Measurements from ENCODE around the gene ACTR3. TPM values are rescaled to one million over a fixed set of nuclear protein-coding genes. Genes with fewer than 3 reads are reported as not detected.

The ACTR3 gene
- total and polyA plus RNA-seq, 11 donors: 15.3 to 238 (median 115) TPM

DNA sequence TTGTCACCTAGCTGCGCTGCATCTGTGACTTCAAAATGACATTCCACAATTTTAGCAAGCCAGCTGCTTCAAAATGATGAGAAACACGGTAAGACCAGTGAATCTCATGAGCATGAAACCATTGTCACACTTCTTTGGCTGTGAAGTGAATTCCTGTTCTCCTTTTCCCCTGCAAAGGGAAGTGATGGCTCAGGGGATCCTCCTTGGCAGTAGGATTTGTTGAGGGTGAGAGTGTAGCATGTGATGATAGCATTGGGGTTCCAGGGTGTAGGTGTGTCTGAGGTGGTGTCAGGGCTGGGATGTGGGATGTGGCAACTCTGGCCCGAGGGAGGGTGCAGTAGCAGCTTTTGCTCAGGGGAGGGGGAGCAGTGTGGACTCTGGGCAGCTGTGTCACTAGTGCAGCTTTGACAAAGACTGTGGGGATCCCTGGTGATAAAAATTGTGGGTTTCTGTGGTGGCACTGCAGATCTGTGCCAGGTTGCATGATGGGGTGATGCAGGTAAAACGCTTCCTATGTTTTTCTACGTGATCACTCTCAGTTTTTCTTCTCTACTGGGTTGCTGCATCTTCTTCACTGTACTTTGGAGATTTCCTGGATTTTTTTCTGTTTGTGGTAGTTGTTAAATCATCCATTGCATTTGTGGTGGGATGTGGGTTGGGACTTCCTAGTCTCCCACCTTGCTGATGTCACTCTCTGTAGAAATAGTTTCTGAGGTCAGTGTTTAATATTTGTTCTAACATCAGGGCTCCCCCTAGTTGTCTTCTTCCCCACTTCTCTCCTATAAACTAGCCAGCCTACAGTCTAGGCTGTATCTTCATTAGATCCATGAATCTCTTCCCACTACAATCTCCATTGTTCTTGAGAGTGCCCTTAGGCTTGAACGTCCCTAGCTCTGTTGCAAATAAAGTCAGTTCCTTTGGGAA is 107.0 kb downstream of the ACTR3 start:
- intact Hi-C loops (cut with DNase I): no loop called here
- Histone ChIP-seq H3K9me3 (no peaks in the 10 kb centered on the region), H3K4me3 (no peak overlapping the region), H3K27me3 (no peaks in the 10 kb centered on the region), H3K27ac (no peak overlapping the region), H3K36me3 (no peaks in the 10 kb centered on the region), H3K4me1 (no peaks in the 10 kb centered on the region)
- no peak for DNase-seq
- ATAC-seq: no peak
- 64 to 79% (median 68%) methylated on average over 6 of the region's 6 CpGs for WGBS, 4 donors
- no peak for TF ChIP-seq POLR2A (IDR thresholded peaks at IDR 0.05)
- TF ChIP-seq, protein P1, sequence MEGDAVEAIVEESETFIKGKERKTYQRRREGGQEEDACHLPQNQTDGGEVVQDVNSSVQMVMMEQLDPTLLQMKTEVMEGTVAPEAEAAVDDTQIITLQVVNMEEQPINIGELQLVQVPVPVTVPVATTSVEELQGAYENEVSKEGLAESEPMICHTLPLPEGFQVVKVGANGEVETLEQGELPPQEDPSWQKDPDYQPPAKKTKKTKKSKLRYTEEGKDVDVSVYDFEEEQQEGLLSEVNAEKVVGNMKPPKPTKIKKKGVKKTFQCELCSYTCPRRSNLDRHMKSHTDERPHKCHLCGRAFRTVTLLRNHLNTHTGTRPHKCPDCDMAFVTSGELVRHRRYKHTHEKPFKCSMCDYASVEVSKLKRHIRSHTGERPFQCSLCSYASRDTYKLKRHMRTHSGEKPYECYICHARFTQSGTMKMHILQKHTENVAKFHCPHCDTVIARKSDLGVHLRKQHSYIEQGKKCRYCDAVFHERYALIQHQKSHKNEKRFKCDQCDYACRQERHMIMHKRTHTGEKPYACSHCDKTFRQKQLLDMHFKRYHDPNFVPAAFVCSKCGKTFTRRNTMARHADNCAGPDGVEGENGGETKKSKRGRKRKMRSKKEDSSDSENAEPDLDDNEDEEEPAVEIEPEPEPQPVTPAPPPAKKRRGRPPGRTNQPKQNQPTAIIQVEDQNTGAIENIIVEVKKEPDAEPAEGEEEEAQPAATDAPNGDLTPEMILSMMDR (IDR thresholded peaks at IDR 0.05): no peak

DNA sequence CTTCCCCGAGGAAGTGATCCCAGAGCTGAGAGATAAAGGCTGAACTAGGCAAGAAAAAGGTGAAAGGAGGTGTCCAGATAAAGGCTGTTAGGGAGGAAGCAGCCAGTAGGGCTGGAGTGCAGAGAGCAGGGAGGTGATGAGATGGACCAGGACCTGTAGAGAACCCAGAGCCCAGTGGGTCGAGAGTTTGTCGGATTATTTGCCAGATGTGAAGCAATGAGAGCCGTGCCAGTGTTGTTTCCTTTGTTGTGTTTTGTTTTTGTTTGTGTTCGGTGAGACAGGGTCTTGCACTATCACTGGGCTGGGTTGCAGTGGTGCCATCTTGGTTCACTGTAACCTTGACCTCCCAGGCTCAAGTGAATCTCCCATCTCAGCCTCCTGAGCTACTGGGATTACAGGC is 111.3 kb downstream of the ACTR3 start:
- Histone ChIP-seq H3K4me3 (no peak overlapping the region), H3K4me1 (no peaks in the 10 kb centered on the region), H3K9me3 (no peaks in the 10 kb centered on the region), H3K27me3 (no peaks in the 10 kb centered on the region), H3K27ac (no peak overlapping the region), H3K36me3 (no peaks in the 10 kb centered on the region)
- 47 to 65% (median 61%) methylated on average over 5 of the region's 5 CpGs for WGBS, 4 donors
- TF ChIP-seq POLR2A (IDR thresholded peaks at IDR 0.05): no peak
- TF ChIP-seq, protein P1 (IDR thresholded peaks at IDR 0.05): no peak
- DNase-seq (no peak), ATAC-seq (no peak)
- intact Hi-C loops (cut with DNase I): no loop called here

DNA sequence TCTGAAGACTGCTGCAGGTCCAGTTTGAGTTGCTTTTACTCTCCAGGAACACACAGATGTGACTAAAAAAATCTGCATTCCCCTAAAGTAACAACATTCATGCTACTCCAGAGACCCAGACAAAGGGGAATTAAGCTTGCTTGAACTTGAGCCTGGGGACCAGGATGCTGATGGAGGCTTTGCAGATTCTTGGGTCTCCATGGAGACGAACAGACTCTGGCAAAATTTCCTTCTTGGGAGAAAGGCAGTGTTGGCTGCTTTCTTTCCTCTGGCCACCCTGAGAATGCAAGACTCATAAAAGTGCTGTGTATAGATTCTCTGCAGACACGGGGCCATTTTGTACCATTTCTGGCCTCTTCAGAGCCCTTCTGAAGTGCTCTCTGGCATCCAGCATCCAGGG is 112.0 kb downstream of the ACTR3 start:
- WGBS, 4 donors: 58 to 81% (median 70%) methylated on average over 2 of the region's 2 CpGs
- no peak overlapping the region for H3K27ac ChIP-seq
- TF ChIP-seq POLR2A (IDR thresholded peaks at IDR 0.05): no peak
- TF ChIP-seq, protein P1 (IDR thresholded peaks at IDR 0.05): no peak
- H3K4me3 ChIP-seq: no peak overlapping the region
- no peaks in the 10 kb centered on the region for H3K36me3 ChIP-seq
- H3K4me1 ChIP-seq: no peaks in the 10 kb centered on the region
- intact Hi-C loops (cut with DNase I): no loop called here
- DNase-seq (no peak), ATAC-seq (no peak)
- H3K27me3 ChIP-seq: no peaks in the 10 kb centered on the region
- no peaks in the 10 kb centered on the region for H3K9me3 ChIP-seq

DNA sequence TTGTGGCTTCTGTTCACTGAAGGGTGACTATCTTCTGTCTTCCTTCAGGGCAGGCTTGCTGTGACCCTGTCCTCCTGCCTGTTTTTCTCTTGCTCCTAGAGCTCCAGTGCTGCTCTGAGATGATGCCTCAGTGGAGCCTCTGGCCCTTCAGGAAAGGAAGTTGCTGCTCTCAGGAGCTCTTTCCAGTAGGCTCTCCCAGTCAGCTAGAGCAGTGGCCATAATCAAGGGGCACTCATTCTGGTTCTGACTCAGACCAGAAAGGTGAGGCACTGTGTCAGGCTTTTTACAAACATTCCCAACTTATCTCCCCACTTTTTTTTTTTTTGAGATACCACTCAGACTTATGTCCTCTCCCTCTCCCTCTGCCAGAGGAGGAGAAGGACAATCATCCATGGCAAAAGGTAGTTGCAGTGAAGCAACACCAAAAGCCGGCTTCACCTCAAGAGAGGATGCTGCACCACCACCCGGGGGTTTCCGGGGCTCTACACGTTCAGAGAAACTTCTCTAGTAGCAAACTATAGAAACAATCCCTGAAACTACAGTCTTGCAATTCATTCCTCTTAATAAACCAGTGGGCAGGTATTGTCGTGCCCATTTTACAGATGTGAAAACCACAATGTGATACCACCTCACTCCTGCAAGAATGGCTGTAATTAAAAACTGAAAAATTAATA is 115.4 kb downstream of the ACTR3 start:
- Histone ChIP-seq H3K4me1 (peaks cover 0 to 2% (median 0%) of the 10 kb centered on the region in 12 donors), H3K36me3 (no peaks in the 10 kb centered on the region), H3K4me3 (no peak overlapping the region), H3K9me3 (no peaks in the 10 kb centered on the region), H3K27me3 (no peaks in the 10 kb centered on the region), H3K27ac (no peak overlapping the region)
- intact Hi-C loops (cut with DNase I): no loop called here
- no peak for ATAC-seq
- no peak for TF ChIP-seq POLR2A (IDR thresholded peaks at IDR 0.05)
- 84 to 91% (median 87%) methylated on average over 5 of the region's 5 CpGs for WGBS, 4 donors
- no peak for DNase-seq

Data from heart left ventricle (tissue), 16 donors.